GM18511 (cell line): ENCODE data around the gene SPPL2C.

ENCODE experiments used
- ATAC-seq: cut with Tn5 transposase; IDR thresholded peaks from one replicate; pipeline ENCODE4 v1.9.1; 2021; ENCODE audit warnings: mild to moderate bottlenecking, moderate library complexity; ENCODE audit not compliant: unreplicated experiment

The SPPL2C gene

GRCh38 chr17:45828171-45828570 lies 16.5 kb upstream of the SPPL2C start:
- no peak for ATAC-seq

GRCh38 chr17:45828582-45829133 lies 16.0 kb upstream of the SPPL2C start:
- no peak for ATAC-seq

- no peak for ATAC-seq
Observed at GRCh38 chr17:45833920-45834319, 10.8 kb upstream of the SPPL2C start.

- no peak for ATAC-seq
Observed at GRCh38 chr17:45834471-45835396, 9.9 kb upstream of the SPPL2C start.

- ATAC-seq, result no peak
Observed at GRCh38 chr17:45835481-45835880, 9.2 kb upstream of the SPPL2C start.

GRCh38 chr17:45836047-45837044 lies 8.3 kb upstream of the SPPL2C start:
- ATAC-seq, result no peak

- ATAC-seq, result no peak
Observed at GRCh38 chr17:45837187-45837586, 7.5 kb upstream of the SPPL2C start.

GRCh38 chr17:45837603-45838002 lies 7.1 kb upstream of the SPPL2C start:
- no peak for ATAC-seq

GRCh38 chr17:45838751-45839295 lies 5.9 kb upstream of the SPPL2C start:
- no peak for ATAC-seq

- no peak for ATAC-seq
Observed at GRCh38 chr17:45839442-45839841, 5.2 kb upstream of the SPPL2C start.

- no peak for ATAC-seq
Observed at GRCh38 chr17:45841186-45841585, 3.5 kb upstream of the SPPL2C start.

- ATAC-seq, result no peak
Observed at GRCh38 chr17:45841883-45842525, 2.7 kb upstream of the SPPL2C start.

GRCh38 chr17:45843722-45844121 lies 959 bp upstream of the SPPL2C start:
- no peak for ATAC-seq

- ATAC-seq, result no peak
Observed at GRCh38 chr17:45845376-45846185, 900 bp downstream of the SPPL2C start.

- no peak for ATAC-seq
Observed at GRCh38 chr17:45846223-45846622, 1.5 kb downstream of the SPPL2C start.

GRCh38 chr17:45846646-45847045 lies 2.0 kb downstream of the SPPL2C start:
- no peak for ATAC-seq

- no peak for ATAC-seq
Observed at GRCh38 chr17:45847101-45847500, 2.4 kb downstream of the SPPL2C start.

GRCh38 chr17:45847747-45848146 lies 3.1 kb downstream of the SPPL2C start:
- no peak for ATAC-seq

- no peak for ATAC-seq
Observed at GRCh38 chr17:45848405-45848804, 3.7 kb downstream of the SPPL2C start.
